GM23338 (cell line): ENCODE data around the gene AFF3. TPM values are rescaled to one million over a fixed set of nuclear protein-coding genes. Genes with fewer than 3 reads are reported as not detected.

Source experiments
- ATAC-seq: fragments of 200-7000 bp; cut with Tn5 transposase; 3 replicates; pipeline ENCODE4 v1.9.1; 2020
- DNase-seq: peaks from one replicate; pipeline ENCODE4 v3.0.0-alpha.2; 2015; ENCODE audit warnings: low spot score
- H2AFZ ChIP-seq: fragments of 200-600 bp; sonication (generic); 2 replicates; pipeline ENCODE4 v1.8.0; 2016; ENCODE audit warnings: antibody characterized with exemption, mild to moderate bottlenecking, moderate library complexity
- H3F3A ChIP-seq: fragments of 200-600 bp; sonication (generic); replicated peaks from 2 replicates; pipeline ENCODE4 v1.8.0; 2017; ENCODE audit warnings: antibody characterized with exemption, mixed run types, low read depth
- H3K27ac ChIP-seq: fragments of 200-600 bp; sonication (generic); 2 replicates; pipeline ENCODE4 v1.6.1; 2016; ENCODE audit warnings: low read depth
- H3K27me3 ChIP-seq: fragments of 200-600 bp; sonication (generic); 2 replicates; pipeline ENCODE4 v1.8.0; 2016; ENCODE audit warnings: mild to moderate bottlenecking, mixed run types, moderate library complexity; ENCODE audit not compliant: insufficient read depth
- H3K36me3 ChIP-seq: fragments of 200-600 bp; sonication (generic); 2 replicates; pipeline ENCODE4 v1.8.0; 2016; ENCODE audit warnings: mild to moderate bottlenecking; ENCODE audit not compliant: insufficient read depth
- H3K4me1 ChIP-seq: fragments of 200-600 bp; sonication (generic); 2 replicates; pipeline ENCODE4 v1.8.0; 2016; ENCODE audit warnings: mild to moderate bottlenecking, moderate library complexity; ENCODE audit not compliant: insufficient read depth
- H3K4me2 ChIP-seq: fragments of 200-600 bp; sonication (generic); 2 replicates; pipeline ENCODE4 v1.7.1; 2017; ENCODE audit warnings: mixed run types
- H3K4me3 ChIP-seq: fragments of 200-600 bp; sonication (generic); 2 replicates; pipeline ENCODE4 v1.6.1; 2016; ENCODE audit warnings: mixed run types
- H3K79me2 ChIP-seq: fragments of 200-600 bp; sonication (generic); replicated peaks from 2 replicates; pipeline ENCODE4 v1.8.0; 2017; ENCODE audit warnings: mild to moderate bottlenecking; ENCODE audit not compliant: insufficient read depth
- H3K9me2 ChIP-seq: fragments of 200-600 bp; sonication (generic); 2 replicates; pipeline ENCODE4 v1.8.0; 2017; ENCODE audit not compliant: insufficient read depth
- H4K20me1 ChIP-seq: fragments of 200-600 bp; sonication (generic); replicated peaks from 2 replicates; pipeline ENCODE4 v1.8.0; 2017; ENCODE audit warnings: mild to moderate bottlenecking; ENCODE audit not compliant: insufficient read depth
- H3K27ac Mint-ChIP-seq: 2 replicates; pipeline ENCODE4 v1.8.0; 2020; ENCODE audit warnings: inconsistent platforms, mild to moderate bottlenecking, moderate library complexity, mixed read lengths
- H3K27me3 Mint-ChIP-seq: 3 replicates; pipeline ENCODE4 v1.8.0; 2022; ENCODE audit warnings: low read depth, mild to moderate bottlenecking, moderate library complexity, mixed read lengths, inconsistent platforms; ENCODE audit not compliant: insufficient read depth, poor library complexity
- H3K36me3 Mint-ChIP-seq: 3 replicates; pipeline ENCODE4 v1.8.0; 2021; ENCODE audit warnings: low read depth, mild to moderate bottlenecking, inconsistent platforms, moderate library complexity, mixed read lengths
- H3K4me1 Mint-ChIP-seq: 3 replicates; pipeline ENCODE4 v1.8.0; 2020; ENCODE audit warnings: mild to moderate bottlenecking, inconsistent platforms, mixed read lengths
- H3K4me3 Mint-ChIP-seq: 3 replicates; pipeline ENCODE4 v1.8.0; 2021; ENCODE audit warnings: moderate library complexity, mild to moderate bottlenecking, inconsistent platforms, mixed read lengths
- H3K9me3 Mint-ChIP-seq: 3 replicates; pipeline ENCODE4 v1.8.0; 2020; ENCODE audit warnings: moderate library complexity, mild to moderate bottlenecking, inconsistent platforms, mixed read lengths
- CREB1 ChIP-seq: fragments of 250-450 bp; sonication (Bioruptor Pico); IDR thresholded peaks from 2 replicates; pipeline ENCODE4 v1.5.0; 2020; ENCODE audit warnings: low read depth, mild to moderate bottlenecking, moderate library complexity
- EZH2 ChIP-seq: fragments of 200-600 bp; sonication (generic); IDR thresholded peaks from one replicate; pipeline ENCODE4 v1.8.0; 2017; ENCODE audit warnings: antibody characterized with exemption, mild to moderate bottlenecking, low read depth; ENCODE audit not compliant: unreplicated experiment
- JUNB ChIP-seq: IDR thresholded peaks from one replicate; pipeline ENCODE4 v1.6.1; 2016; ENCODE audit warnings: antibody characterized with exemption; ENCODE audit not compliant: unreplicated experiment
- POLR2AphosphoS5 ChIP-seq: IDR thresholded peaks from 2 replicates; pipeline ENCODE4 v1.6.1; 2016; ENCODE audit warnings: antibody characterized with exemption, low read depth
- ZNF114 ChIP-seq: fragments of 250-450 bp; sonication (Bioruptor Pico); IDR thresholded peaks from 2 replicates; pipeline ENCODE4 v1.5.0; 2020; ENCODE audit warnings: mild to moderate bottlenecking, moderate library complexity
- ZNF331 ChIP-seq: fragments of 250-450 bp; sonication (Bioruptor Pico); IDR thresholded peaks from 2 replicates; pipeline ENCODE4 v1.5.0; 2020; ENCODE audit warnings: low read depth, mild to moderate bottlenecking, moderate library complexity
- polyA plus RNA-seq: library from polyadenylated mRNA; unstranded; fragments of >200 nt; fragmentation: Nextera tagmentation; extraction: Ambion mirVana; gene quantifications from 2 replicates; pipeline ENCODE4 v1.2.1, GENCODE V29; 2016
- total RNA-seq: library from RNA; depleted of rRNA; stranded (reverse); fragments of >200 nt; shearing (Covaris generic); gene quantifications from 2 replicates; pipeline ENCODE4 v1.2.3, GENCODE V29; 2014
- TF ChIP-seq, protein P1 (sequence below): fragments of 250-450 bp; sonication (Bioruptor Pico); IDR thresholded peaks from 2 replicates; pipeline ENCODE4 v1.5.0; 2020; ENCODE audit warnings: mild to moderate bottlenecking, moderate library complexity
- TF ChIP-seq, protein P2 (sequence below), 2 experiments: fragments of 200-600 bp in 1 of 2; sonication (generic) in 1 of 2; conservative IDR thresholded peaks; 2 replicates each; pipeline versions ENCODE4 v1.5.1 to v1.6.1; 2016 to 2017; ENCODE audit warnings: antibody characterized with exemption in 2 of 2, low read depth in 2 of 2, mild to moderate bottlenecking in 2 of 2, moderate library complexity in 1 of 2
- TF ChIP-seq, protein P3 (sequence below): IDR thresholded peaks from one replicate; pipeline ENCODE4 v1.6.1; 2018; ENCODE audit warnings: antibody characterized with exemption; ENCODE audit not compliant: unreplicated experiment

Gene AFF3
- total and polyA plus RNA-seq, 2 experiments from 2014 or later: 0.73 to 1.4 TPM

DNA sequence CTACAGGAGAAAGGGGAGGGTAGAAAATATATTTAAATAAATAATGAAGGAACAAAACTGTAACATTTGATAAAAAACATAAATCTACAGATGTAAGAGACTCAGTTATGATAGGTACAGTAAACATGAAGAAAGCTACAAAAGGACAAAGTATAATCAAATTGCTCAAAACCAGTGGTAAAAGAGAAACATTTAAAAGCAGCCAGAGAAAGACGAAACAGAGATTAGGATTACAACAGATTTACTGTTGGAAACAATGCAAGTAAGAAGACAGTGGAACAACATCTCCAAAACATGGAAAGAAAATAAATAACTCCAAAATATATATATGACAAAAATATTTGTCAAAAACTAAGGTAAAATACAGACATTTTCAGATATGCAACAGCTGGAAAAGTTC lies 344.9 kb downstream of the AFF3 start (continued):
- TF ChIP-seq, protein P1, sequence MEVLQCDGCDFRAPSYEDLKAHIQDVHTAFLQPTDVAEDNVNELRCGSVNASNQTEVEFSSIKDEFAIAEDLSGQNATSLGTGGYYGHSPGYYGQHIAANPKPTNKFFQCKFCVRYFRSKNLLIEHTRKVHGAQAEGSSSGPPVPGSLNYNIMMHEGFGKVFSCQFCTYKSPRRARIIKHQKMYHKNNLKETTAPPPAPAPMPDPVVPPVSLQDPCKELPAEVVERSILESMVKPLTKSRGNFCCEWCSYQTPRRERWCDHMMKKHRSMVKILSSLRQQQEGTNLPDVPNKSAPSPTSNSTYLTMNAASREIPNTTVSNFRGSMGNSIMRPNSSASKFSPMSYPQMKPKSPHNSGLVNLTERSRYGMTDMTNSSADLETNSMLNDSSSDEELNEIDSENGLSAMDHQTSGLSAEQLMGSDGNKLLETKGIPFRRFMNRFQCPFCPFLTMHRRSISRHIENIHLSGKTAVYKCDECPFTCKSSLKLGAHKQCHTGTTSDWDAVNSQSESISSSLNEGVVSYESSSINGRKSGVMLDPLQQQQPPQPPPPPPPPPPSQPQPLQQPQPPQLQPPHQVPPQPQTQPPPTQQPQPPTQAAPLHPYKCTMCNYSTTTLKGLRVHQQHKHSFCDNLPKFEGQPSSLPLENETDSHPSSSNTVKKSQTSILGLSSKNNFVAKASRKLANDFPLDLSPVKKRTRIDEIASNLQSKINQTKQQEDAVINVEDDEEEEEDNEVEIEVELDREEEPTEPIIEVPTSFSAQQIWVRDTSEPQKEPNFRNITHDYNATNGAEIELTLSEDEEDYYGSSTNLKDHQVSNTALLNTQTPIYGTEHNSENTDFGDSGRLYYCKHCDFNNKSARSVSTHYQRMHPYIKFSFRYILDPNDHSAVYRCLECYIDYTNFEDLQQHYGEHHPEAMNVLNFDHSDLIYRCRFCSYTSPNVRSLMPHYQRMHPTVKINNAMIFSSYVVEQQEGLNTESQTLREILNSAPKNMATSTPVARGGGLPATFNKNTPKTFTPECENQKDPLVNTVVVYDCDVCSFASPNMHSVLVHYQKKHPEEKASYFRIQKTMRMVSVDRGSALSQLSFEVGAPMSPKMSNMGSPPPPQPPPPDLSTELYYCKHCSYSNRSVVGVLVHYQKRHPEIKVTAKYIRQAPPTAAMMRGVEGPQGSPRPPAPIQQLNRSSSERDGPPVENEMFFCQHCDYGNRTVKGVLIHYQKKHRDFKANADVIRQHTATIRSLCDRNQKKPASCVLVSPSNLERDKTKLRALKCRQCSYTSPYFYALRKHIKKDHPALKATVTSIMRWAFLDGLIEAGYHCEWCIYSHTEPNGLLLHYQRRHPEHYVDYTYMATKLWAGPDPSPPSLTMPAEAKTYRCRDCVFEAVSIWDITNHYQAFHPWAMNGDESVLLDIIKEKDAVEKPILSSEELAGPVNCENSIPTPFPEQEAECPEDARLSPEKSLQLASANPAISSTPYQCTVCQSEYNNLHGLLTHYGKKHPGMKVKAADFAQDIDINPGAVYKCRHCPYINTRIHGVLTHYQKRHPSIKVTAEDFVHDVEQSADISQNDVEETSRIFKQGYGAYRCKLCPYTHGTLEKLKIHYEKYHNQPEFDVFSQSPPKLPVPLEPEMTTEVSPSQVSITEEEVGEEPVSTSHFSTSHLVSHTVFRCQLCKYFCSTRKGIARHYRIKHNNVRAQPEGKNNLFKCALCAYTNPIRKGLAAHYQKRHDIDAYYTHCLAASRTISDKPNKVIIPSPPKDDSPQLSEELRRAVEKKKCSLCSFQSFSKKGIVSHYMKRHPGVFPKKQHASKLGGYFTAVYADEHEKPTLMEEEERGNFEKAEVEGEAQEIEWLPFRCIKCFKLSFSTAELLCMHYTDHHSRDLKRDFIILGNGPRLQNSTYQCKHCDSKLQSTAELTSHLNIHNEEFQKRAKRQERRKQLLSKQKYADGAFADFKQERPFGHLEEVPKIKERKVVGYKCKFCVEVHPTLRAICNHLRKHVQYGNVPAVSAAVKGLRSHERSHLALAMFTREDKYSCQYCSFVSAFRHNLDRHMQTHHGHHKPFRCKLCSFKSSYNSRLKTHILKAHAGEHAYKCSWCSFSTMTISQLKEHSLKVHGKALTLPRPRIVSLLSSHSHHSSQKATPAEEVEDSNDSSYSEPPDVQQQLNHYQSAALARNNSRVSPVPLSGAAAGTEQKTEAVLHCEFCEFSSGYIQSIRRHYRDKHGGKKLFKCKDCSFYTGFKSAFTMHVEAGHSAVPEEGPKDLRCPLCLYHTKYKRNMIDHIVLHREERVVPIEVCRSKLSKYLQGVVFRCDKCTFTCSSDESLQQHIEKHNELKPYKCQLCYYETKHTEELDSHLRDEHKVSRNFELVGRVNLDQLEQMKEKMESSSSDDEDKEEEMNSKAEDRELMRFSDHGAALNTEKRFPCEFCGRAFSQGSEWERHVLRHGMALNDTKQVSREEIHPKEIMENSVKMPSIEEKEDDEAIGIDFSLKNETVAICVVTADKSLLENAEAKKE (CRISPR knock-in tag): no peak
- TF ChIP-seq, protein P2, sequence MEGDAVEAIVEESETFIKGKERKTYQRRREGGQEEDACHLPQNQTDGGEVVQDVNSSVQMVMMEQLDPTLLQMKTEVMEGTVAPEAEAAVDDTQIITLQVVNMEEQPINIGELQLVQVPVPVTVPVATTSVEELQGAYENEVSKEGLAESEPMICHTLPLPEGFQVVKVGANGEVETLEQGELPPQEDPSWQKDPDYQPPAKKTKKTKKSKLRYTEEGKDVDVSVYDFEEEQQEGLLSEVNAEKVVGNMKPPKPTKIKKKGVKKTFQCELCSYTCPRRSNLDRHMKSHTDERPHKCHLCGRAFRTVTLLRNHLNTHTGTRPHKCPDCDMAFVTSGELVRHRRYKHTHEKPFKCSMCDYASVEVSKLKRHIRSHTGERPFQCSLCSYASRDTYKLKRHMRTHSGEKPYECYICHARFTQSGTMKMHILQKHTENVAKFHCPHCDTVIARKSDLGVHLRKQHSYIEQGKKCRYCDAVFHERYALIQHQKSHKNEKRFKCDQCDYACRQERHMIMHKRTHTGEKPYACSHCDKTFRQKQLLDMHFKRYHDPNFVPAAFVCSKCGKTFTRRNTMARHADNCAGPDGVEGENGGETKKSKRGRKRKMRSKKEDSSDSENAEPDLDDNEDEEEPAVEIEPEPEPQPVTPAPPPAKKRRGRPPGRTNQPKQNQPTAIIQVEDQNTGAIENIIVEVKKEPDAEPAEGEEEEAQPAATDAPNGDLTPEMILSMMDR (conservative IDR thresholded peaks at IDR 0.05; ENCODE audit: low read depth in 2 of 2): no peak

DNA sequence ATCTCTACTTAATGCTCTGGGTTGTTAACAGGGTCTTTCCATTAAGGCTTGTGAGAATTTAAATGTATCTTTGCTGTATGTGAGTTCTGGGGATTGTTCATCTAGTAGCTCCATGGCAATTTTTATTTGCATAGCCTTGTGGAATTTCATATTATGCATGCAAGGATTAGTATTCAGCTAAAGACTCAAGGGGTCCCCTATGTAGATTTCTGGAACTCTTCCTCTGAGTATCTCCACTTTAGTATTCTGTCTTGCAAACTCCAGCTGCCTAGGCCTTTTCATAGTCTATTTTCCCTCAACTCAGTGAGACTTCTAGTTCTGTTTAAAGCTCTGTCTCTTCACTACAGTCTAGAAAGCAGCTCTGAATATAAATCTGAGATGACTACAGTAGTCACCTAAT lies 348.0 kb downstream of the AFF3 start:
- no peaks in the 10 kb centered on the region for H3K36me3 ChIP-seq
- no peak overlapping the region for H3K4me2 ChIP-seq
- no peak overlapping the region for H3K27ac ChIP-seq
- Mint-ChIP-seq H3K9me3 (peaks cover 25% of the 10 kb centered on the region), H3K4me3 (no peak overlapping the region), H3K4me1 (peaks cover 8% of the 10 kb centered on the region), H3K36me3 (peaks cover 11% of the 10 kb centered on the region; the same call in 2 of the 3 replicates), H3K27ac (no peak overlapping the region; the same call in 1 of the 2 replicates), H3K27me3 (peaks cover 1% of the 10 kb centered on the region)
- no peak for DNase-seq
- no peaks in the 10 kb centered on the region for H3K9me2 ChIP-seq
- no peaks in the 10 kb centered on the region for H3K79me2 ChIP-seq
- H3K27me3 ChIP-seq: no peaks in the 10 kb centered on the region
- H3K4me3 ChIP-seq: no peak overlapping the region
- H3F3A ChIP-seq: no peaks in the 10 kb centered on the region
- H3K4me1 ChIP-seq: no peaks in the 10 kb centered on the region
- no peaks in the 10 kb centered on the region for H4K20me1 ChIP-seq
- no peak for ATAC-seq
- no peak overlapping the region for H2AFZ ChIP-seq
- TF ChIP-seq, protein P2 (conservative IDR thresholded peaks at IDR 0.05; ENCODE audit: low read depth in 2 of 2): no peak
- TF ChIP-seq ZNF114: no peak
- no peak for TF ChIP-seq EZH2
- TF ChIP-seq ZNF331 (CRISPR knock-in tag): no peak
- no peak for TF ChIP-seq CREB1 (CRISPR knock-in tag)
- TF ChIP-seq, protein P3, sequence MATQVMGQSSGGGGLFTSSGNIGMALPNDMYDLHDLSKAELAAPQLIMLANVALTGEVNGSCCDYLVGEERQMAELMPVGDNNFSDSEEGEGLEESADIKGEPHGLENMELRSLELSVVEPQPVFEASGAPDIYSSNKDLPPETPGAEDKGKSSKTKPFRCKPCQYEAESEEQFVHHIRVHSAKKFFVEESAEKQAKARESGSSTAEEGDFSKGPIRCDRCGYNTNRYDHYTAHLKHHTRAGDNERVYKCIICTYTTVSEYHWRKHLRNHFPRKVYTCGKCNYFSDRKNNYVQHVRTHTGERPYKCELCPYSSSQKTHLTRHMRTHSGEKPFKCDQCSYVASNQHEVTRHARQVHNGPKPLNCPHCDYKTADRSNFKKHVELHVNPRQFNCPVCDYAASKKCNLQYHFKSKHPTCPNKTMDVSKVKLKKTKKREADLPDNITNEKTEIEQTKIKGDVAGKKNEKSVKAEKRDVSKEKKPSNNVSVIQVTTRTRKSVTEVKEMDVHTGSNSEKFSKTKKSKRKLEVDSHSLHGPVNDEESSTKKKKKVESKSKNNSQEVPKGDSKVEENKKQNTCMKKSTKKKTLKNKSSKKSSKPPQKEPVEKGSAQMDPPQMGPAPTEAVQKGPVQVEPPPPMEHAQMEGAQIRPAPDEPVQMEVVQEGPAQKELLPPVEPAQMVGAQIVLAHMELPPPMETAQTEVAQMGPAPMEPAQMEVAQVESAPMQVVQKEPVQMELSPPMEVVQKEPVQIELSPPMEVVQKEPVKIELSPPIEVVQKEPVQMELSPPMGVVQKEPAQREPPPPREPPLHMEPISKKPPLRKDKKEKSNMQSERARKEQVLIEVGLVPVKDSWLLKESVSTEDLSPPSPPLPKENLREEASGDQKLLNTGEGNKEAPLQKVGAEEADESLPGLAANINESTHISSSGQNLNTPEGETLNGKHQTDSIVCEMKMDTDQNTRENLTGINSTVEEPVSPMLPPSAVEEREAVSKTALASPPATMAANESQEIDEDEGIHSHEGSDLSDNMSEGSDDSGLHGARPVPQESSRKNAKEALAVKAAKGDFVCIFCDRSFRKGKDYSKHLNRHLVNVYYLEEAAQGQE: no peak
- no peak for TF ChIP-seq POLR2AphosphoS5
- TF ChIP-seq JUNB: no peak
